Hematopoietic multipotent progenitor cell treated with erythropoietin and hydrocortisone succinate and interleukin-3 and kit ligand, for 4 days (in vitro differentiated cells): ENCODE results near the gene MAD2L1BP.
"Not testable (repeated sequence)": the region's sequence is repeated elsewhere in the genome, so short reads cannot be mapped to it uniquely, and the experiment has no call there.

Experiments used
- DNase-seq: peaks from one replicate; pipeline ENCODE4 v3.0.0-alpha.2; 2015

MAD2L1BP gene

GRCh38 chr6:43635387-43636307 is at the start of gene MAD2L1BP:
MAD2L1BP (plus strand) TSS chr6:43635840; CDS start chr6:43635876, 36 bp downstream.
- DNase-seq = peak; percentile 94

- DNase-seq = no peak
Observed at GRCh38 chr6:43588194-43588593, 47.4 kb upstream of the MAD2L1BP start.

GRCh38 chr6:43589564-43589963 is 46.1 kb upstream of the MAD2L1BP start:
- DNase-seq = not testable (repeated sequence)

GRCh38 chr6:43593938-43594337 is 41.7 kb upstream of the MAD2L1BP start:
- no peak for DNase-seq

- DNase-seq = no peak
Observed at GRCh38 chr6:43600595-43600994, 35.0 kb upstream of the MAD2L1BP start.

- DNase-seq = no peak
Observed at GRCh38 chr6:43604174-43604573, 31.5 kb upstream of the MAD2L1BP start.

GRCh38 chr6:43606019-43606418 is 29.6 kb upstream of the MAD2L1BP start:
- no peak for DNase-seq

- peak; percentile 87 for DNase-seq
Observed at GRCh38 chr6:43608310-43608763, 27.3 kb upstream of the MAD2L1BP start.

- peak; percentile 74 for DNase-seq
Observed at GRCh38 chr6:43608807-43609206, 26.8 kb upstream of the MAD2L1BP start.

GRCh38 chr6:43609402-43609801 is 26.2 kb upstream of the MAD2L1BP start:
- no peak for DNase-seq

- no peak for DNase-seq
Observed at GRCh38 chr6:43610431-43610830, 25.2 kb upstream of the MAD2L1BP start.

GRCh38 chr6:43613721-43614395 is 21.8 kb upstream of the MAD2L1BP start:
- DNase-seq = no peak

GRCh38 chr6:43614396-43614730 is 21.3 kb upstream of the MAD2L1BP start:
- no peak for DNase-seq

GRCh38 chr6:43616725-43617472 is 18.7 kb upstream of the MAD2L1BP start:
- peak; percentile 54 for DNase-seq

GRCh38 chr6:43621078-43621835 is 14.4 kb upstream of the MAD2L1BP start:
- DNase-seq = no peak

- no peak for DNase-seq
Observed at GRCh38 chr6:43621836-43622180, 13.8 kb upstream of the MAD2L1BP start.

- DNase-seq = no peak
Observed at GRCh38 chr6:43622541-43622940, 13.1 kb upstream of the MAD2L1BP start.

- no peak for DNase-seq
Observed at GRCh38 chr6:43623880-43624785, 11.5 kb upstream of the MAD2L1BP start.

- no peak for DNase-seq
Observed at GRCh38 chr6:43624786-43625288, 10.8 kb upstream of the MAD2L1BP start.

- DNase-seq = no peak
Observed at GRCh38 chr6:43625393-43625992, 10.1 kb upstream of the MAD2L1BP start.
